ENCODE measurements around the gene ARHGEF25.

DNA sequence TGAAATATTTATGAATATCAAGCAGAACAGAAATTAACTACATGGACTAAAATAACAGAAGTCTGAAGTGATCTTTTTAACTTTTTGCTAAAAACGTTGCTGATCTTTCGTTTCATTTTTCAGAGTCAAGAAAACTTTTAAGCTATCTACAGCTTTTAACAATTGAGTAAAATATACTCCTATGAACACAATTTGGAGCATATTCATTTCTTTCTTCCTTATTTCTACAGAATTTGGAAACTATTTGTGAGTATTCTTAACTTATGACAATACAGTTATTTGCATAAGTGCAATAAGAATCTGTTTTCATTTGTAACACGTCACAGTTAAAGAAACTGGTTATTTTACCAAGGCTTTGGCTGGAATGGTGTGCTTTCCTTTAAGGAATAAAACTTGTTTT is 42.8 kb downstream of the ARHGEF25 start:
- TF ChIP-seq CTCF (IDR thresholded peaks at IDR 0.05) (no peak), POLR2AphosphoS5 (IDR thresholded peaks at IDR 0.05) (no peak)
